HepG2 (cell line): ENCODE measurements around the gene SPRED2. TPM values are rescaled to one million over a fixed set of nuclear protein-coding genes. Genes with fewer than 3 reads are reported as not detected.

Source experiments
- ATAC-seq: fragments of 200-7000 bp; cut with Tn5 transposase; 3 replicates; pipeline ENCODE4 v1.9.1; 2020; ENCODE audit warnings: mild to moderate bottlenecking, moderate library complexity
- BruUV-seq: library from RNA; stranded (reverse); fragments of 400-500 nt; replicated peaks from 2 replicates; lab custom pipeline; 2021; lab: Mats Ljungman, UMichigan
- CTCF ChIA-PET: fragments of 300-600 bp; formaldehyde crosslinking; extraction: SDS; loops from one replicate; lab custom pipeline; 2021; ENCODE audit warnings: low total read pairs, inconsistent platforms, low intra/inter-chr PET ratio; lab: Yijun Ruan, JAX
- POLR2A ChIA-PET: fragments of 350-600 bp; sonication (Branson Sonifier 250); formaldehyde crosslinking; loops from one replicate; lab custom pipeline; 2020; ENCODE audit warnings: antibody characterized with exemption, inconsistent platforms; lab: Yijun Ruan, JAX
- DNase-seq: peaks from one replicate; pipeline ENCODE4 v3.0.0-alpha.2; 2015; ENCODE audit warnings: low spot score
- FAIRE-seq: peaks from 3 replicates; lab custom pipeline; 2011; peaks lifted over from hg19 to GRCh38; lab: Jason Lieb, UNC
- H2AFZ ChIP-seq: one replicate; pipeline ENCODE4 v1.6.1; 2011; ENCODE audit warnings: low read length, inconsistent platforms
- H3K27ac ChIP-seq: fragments of 300-600 bp; 3 replicates; pipeline ENCODE4 v1.8.0; 2011; ENCODE audit warnings: mixed run types, mild to moderate bottlenecking, mixed read lengths, low read length, inconsistent platforms; ENCODE audit not compliant: insufficient read depth; ENCODE audit errors: extremely low read length
- H3K27me3 ChIP-seq, 2 experiments: fragments of 200-600 bp in 1 of 2; 2 replicates in 1 of 2; 3 replicates in 1 of 2; pipeline versions ENCODE4 v1.6.0 to v1.8.0; 2011; ENCODE audit warnings: low read length in 2 of 2, mild to moderate bottlenecking in 2 of 2, moderate library complexity in 2 of 2, inconsistent platforms in 1 of 2; ENCODE audit not compliant: insufficient read depth in 2 of 2, control insufficient read depth in 1 of 2
- H3K36me3 ChIP-seq, 2 experiments: fragments of 200-600 bp in 1 of 2; replicated peaks in 1 of 2; 2 replicates in 1 of 2; 3 replicates in 1 of 2; pipeline versions ENCODE4 v1.5.1 to v1.8.0; 2011; ENCODE audit warnings: low read length in 2 of 2, inconsistent platforms in 1 of 2; ENCODE audit not compliant: insufficient read depth in 2 of 2, control insufficient read depth in 1 of 2
- H3K4me1 ChIP-seq: 2 replicates; pipeline ENCODE4 v1.5.1; 2012; ENCODE audit warnings: low read length, inconsistent platforms; ENCODE audit not compliant: insufficient read depth
- H3K4me2 ChIP-seq: 2 replicates; pipeline ENCODE4 v1.6.0; 2011; ENCODE audit warnings: low read depth, low read length, inconsistent platforms
- H3K4me3 ChIP-seq, 3 experiments: fragments of 200-600 bp in 1 of 3; sonication (generic), shearing (Covaris generic) in 1 of 3; replicated peaks in 1 of 3; 2 replicates each; pipeline ENCODE4 v1.5.1; 2011 to 2016; ENCODE audit warnings: low read length in 3 of 3, inconsistent platforms in 2 of 3, low read depth in 2 of 3, mild to moderate bottlenecking in 2 of 3, control low read depth in 1 of 3, mixed read lengths in 1 of 3; ENCODE audit not compliant: insufficient read depth in 1 of 3
- H3K79me2 ChIP-seq: one replicate; pipeline ENCODE4 v1.6.1; 2011; ENCODE audit warnings: low read length, inconsistent platforms; ENCODE audit not compliant: insufficient read depth
- H3K9ac ChIP-seq: 2 replicates; pipeline ENCODE4 v1.6.0; 2011; ENCODE audit warnings: mild to moderate bottlenecking, low read depth, low read length, inconsistent platforms; ENCODE audit not compliant: insufficient read depth
- H3K9me3 ChIP-seq: 2 replicates; pipeline ENCODE4 v1.5.1; 2012; ENCODE audit warnings: mild to moderate bottlenecking, low read length
- H4K20me1 ChIP-seq: 2 replicates; pipeline ENCODE4 v1.6.0; 2011; ENCODE audit warnings: inconsistent platforms, mild to moderate bottlenecking, low read length, moderate library complexity; ENCODE audit not compliant: insufficient read depth
- CBFB ChIP-seq: sonication (generic); formaldehyde crosslinking; IDR thresholded peaks from 2 replicates; pipeline ENCODE4 v1.4.0; 2020; ENCODE audit warnings: missing genetic modification reagents
- HNF1A ChIP-seq, 2 experiments: sonication (generic) in 1 of 2; formaldehyde crosslinking in 1 of 2; IDR thresholded peaks; 2 replicates each; pipeline versions ENCODE4 v1.4.0 to v1.6.1; 2016 to 2020; ENCODE audit warnings: borderline replicate concordance in 1 of 2, low read depth in 1 of 2, mild to moderate bottlenecking in 1 of 2, missing genetic modification reagents in 1 of 2
- LBX2 ChIP-seq: sonication (generic); formaldehyde crosslinking; IDR thresholded peaks from 2 replicates; pipeline ENCODE4 v1.5.0; 2020; ENCODE audit warnings: missing genetic modification reagents, mild to moderate bottlenecking, borderline replicate concordance
- MLLT10 ChIP-seq: sonication (generic); formaldehyde crosslinking; IDR thresholded peaks from 2 replicates; pipeline ENCODE4 v1.4.0; 2020; ENCODE audit warnings: missing genetic modification reagents
- MTF1 ChIP-seq: sonication (generic); formaldehyde crosslinking; IDR thresholded peaks from 2 replicates; pipeline ENCODE4 v1.5.0; 2020; ENCODE audit warnings: missing genetic modification reagents
- MYPOP ChIP-seq: sonication (generic); formaldehyde crosslinking; IDR thresholded peaks from 2 replicates; pipeline ENCODE4 v1.8.1; 2023; ENCODE audit warnings: mild to moderate bottlenecking, moderate library complexity, missing genetic modification reagents
- REPIN1 ChIP-seq: sonication (generic); formaldehyde crosslinking; IDR thresholded peaks from 2 replicates; pipeline ENCODE4 v1.8.0; 2022; ENCODE audit warnings: missing genetic modification reagents, low read depth, mild to moderate bottlenecking, borderline replicate concordance
- YEATS2 ChIP-seq: sonication (generic); formaldehyde crosslinking; IDR thresholded peaks from 2 replicates; pipeline ENCODE4 v1.4.0; 2020; ENCODE audit warnings: missing genetic modification reagents, borderline replicate concordance
- ZBTB21 ChIP-seq: sonication (generic); formaldehyde crosslinking; IDR thresholded peaks from 2 replicates; pipeline ENCODE4 v1.4.0; 2020; ENCODE audit warnings: missing genetic modification reagents
- ZNF326 ChIP-seq: sonication (generic); formaldehyde crosslinking; IDR thresholded peaks from 2 replicates; pipeline ENCODE4 v1.4.0; 2020; ENCODE audit warnings: missing genetic modification reagents, borderline replicate concordance
- ZNF329 ChIP-seq: sonication (generic); formaldehyde crosslinking; IDR thresholded peaks from 2 replicates; pipeline ENCODE4 v1.9.0; 2021; ENCODE audit warnings: low read depth, mild to moderate bottlenecking, missing genetic modification reagents
- ZNF501 ChIP-seq: sonication (generic); formaldehyde crosslinking; IDR thresholded peaks from 2 replicates; pipeline ENCODE4 v1.5.1; 2020; ENCODE audit warnings: mild to moderate bottlenecking, moderate library complexity, missing genetic modification reagents
- ZNF678 ChIP-seq: sonication (generic); formaldehyde crosslinking; IDR thresholded peaks from 2 replicates; pipeline ENCODE4 v1.4.0; 2020; ENCODE audit warnings: mild to moderate bottlenecking, missing genetic modification reagents
- WGBS: methylation state at CpG from one replicate; pipeline ENCODE4 v1.1.6; 2017; ENCODE audit warnings: low lambda C conversion rate; 5-methylcytosine and 5-hydroxymethylcytosine counted together
- in situ Hi-C: cut with HindIII; loops from 2 replicates; pipeline ENCODE4 v1.10.0; 2017; ENCODE audit warnings: low pct_unique_long_range_greater_than_20kb; ENCODE audit not compliant: extremely low pct_ligation_motif_present
- intact Hi-C: fragments of 100-400 bp; cut with micrococcal nuclease; formaldehyde crosslinking; loops from one replicate; pipeline ENCODE4 v1.10.0; 2022; ENCODE audit not compliant: unreplicated experiment
- polyA plus RNA-seq, 8 experiments: library from polyadenylated mRNA; depleted of rRNA in 3 of 8; stranded (reverse) in 7 of 8; unstranded in 1 of 8; fragments of >200 nt; fragmentation: Illumina TruSeq in 4 of 8; extraction: Trizol in 4 of 8; gene quantifications; 2 replicates each; pipeline versions ENCODE4 v1.2.1 to v1.2.3, GENCODE V29; 2011 to 2016; ENCODE audit warnings: low read depth in 4 of 8, missing spikeins in 1 of 8, mixed read lengths in 1 of 8; ENCODE audit not compliant: insufficient read depth in 1 of 8
- total RNA-seq, 5 experiments: library from RNA; depleted of rRNA; stranded (reverse); fragments of >200 nt; fragmentation: Illumina TruSeq; extraction: Trizol; gene quantifications; 2 replicates each; pipeline ENCODE4 v1.2.3, GENCODE V29; 2016; ENCODE audit warnings: low read depth in 1 of 5

The SPRED2 gene
- total and polyA plus RNA-seq, 2 of the 13 experiments (the other 11 are each of a cell fraction or from before 2014, with no cell fraction given) = 13.0 to 37.0 TPM

GRCh38 chr2:65393046-65393445, 39.4 kb downstream of the SPRED2 start:
- Histone ChIP-seq H3K27me3 (no peaks in the 10 kb centered on the region), H3K36me3 (peaks cover 5% of the 10 kb centered on the region in 2 experiments; a peak in 4 of 5 replicates), H4K20me1 (peaks cover 88% of the 10 kb centered on the region), H3K27ac (no peak overlapping the region), H3K9ac (no peak overlapping the region), H2AFZ (no peak overlapping the region), H3K79me2 (peaks cover 97% of the 10 kb centered on the region), H3K4me2 (no peak overlapping the region), H3K9me3 (no peaks in the 10 kb centered on the region), H3K4me3 (no peak overlapping the region), H3K4me1 (peaks cover 82% of the 10 kb centered on the region)
- TF ChIP-seq ZNF678 (CRISPR knock-in tag) = no peak
- no peak for TF ChIP-seq ZBTB21 (CRISPR knock-in tag)
- no peak for TF ChIP-seq LBX2 (CRISPR knock-in tag)
- no peak for TF ChIP-seq REPIN1 (CRISPR knock-in tag)
- TF ChIP-seq MLLT10 (CRISPR knock-in tag) = no peak
- no peak for TF ChIP-seq ZNF329 (CRISPR knock-in tag)
- TF ChIP-seq MTF1 = no peak
- TF ChIP-seq CBFB (CRISPR knock-in tag) = no peak
- TF ChIP-seq HNF1A (IDR thresholded peaks at IDR 0.05; ENCODE audit: low read depth) = no peak
- TF ChIP-seq HNF1A (CRISPR knock-in tag; IDR thresholded peaks at IDR 0.05; ENCODE audit: borderline replicate concordance) = no peak
- TF ChIP-seq MYPOP (CRISPR knock-in tag) = no peak
- TF ChIP-seq YEATS2 = no peak
- TF ChIP-seq ZNF326 = no peak
- no peak for TF ChIP-seq ZNF501 (CRISPR knock-in tag)
- intact Hi-C loops = no loop called here
- ATAC-seq = no peak
- ChIA-PET CTCF (no interaction called here), POLR2A (interaction anchor here (1.2 kb wide), 2 partner anchors 10 to 40 kb away, joined by 3 to 4 read pairs; partner anchors contain the start of gene SPRED2)
- no peak for DNase-seq
- WGBS = 99% methylated on average over 3 of the region's 3 CpGs
- no peak for FAIRE-seq
- in situ Hi-C loops = no loop called here
- BruUV-seq = no TSS peak
